HG03064 (cell line): Measurements from ENCODE around the gene IGSF1.

Experiments
- ATAC-seq: cut with Tn5 transposase; IDR thresholded peaks from one replicate; pipeline ENCODE4 v1.9.1; 2021; ENCODE audit warnings: low read depth; ENCODE audit not compliant: unreplicated experiment

The IGSF1 gene

GRCh38 chrX:131288738-131289511 lies at the start of gene IGSF1:
Gene IGSF1 (minus strand): TSS chrX:131289306. CDS start chrX:131286674, 2,632 bp downstream.
- ATAC-seq = no peak

GRCh38 chrX:131332331-131332730 lies 43.2 kb upstream of the IGSF1 start:
- ATAC-seq = no peak

GRCh38 chrX:131331152-131331551 lies 42.0 kb upstream of the IGSF1 start:
- no peak for ATAC-seq

GRCh38 chrX:131330735-131331134 lies 41.6 kb upstream of the IGSF1 start:
- no peak for ATAC-seq

GRCh38 chrX:131322651-131323050 lies 33.5 kb upstream of the IGSF1 start:
- no peak for ATAC-seq

- no peak for ATAC-seq
Measured at GRCh38 chrX:131317326-131317725, 28.2 kb upstream of the IGSF1 start.

- no peak for ATAC-seq
Measured at GRCh38 chrX:131316260-131316659, 27.2 kb upstream of the IGSF1 start.

GRCh38 chrX:131308980-131309379 lies 19.9 kb upstream of the IGSF1 start:
- no peak for ATAC-seq

GRCh38 chrX:131306601-131307000 lies 17.5 kb upstream of the IGSF1 start:
- no peak for ATAC-seq

GRCh38 chrX:131305926-131306325 lies 16.8 kb upstream of the IGSF1 start:
- no peak for ATAC-seq

- no peak for ATAC-seq
Measured at GRCh38 chrX:131302701-131303100, 13.6 kb upstream of the IGSF1 start.

- no peak for ATAC-seq
Measured at GRCh38 chrX:131301155-131301554, 12.0 kb upstream of the IGSF1 start.

- ATAC-seq = no peak
Measured at GRCh38 chrX:131298846-131299245, 9.7 kb upstream of the IGSF1 start.

- ATAC-seq = no peak
Measured at GRCh38 chrX:131298036-131298435, 8.9 kb upstream of the IGSF1 start.

- no peak for ATAC-seq
Measured at GRCh38 chrX:131289527-131289926, 421 bp upstream of the IGSF1 start.

- no peak for ATAC-seq
Measured at GRCh38 chrX:131288188-131288587, 918 bp downstream of the IGSF1 start.

- ATAC-seq = no peak
Measured at GRCh38 chrX:131287560-131288179, 1.4 kb downstream of the IGSF1 start.

GRCh38 chrX:131279617-131280016 lies 9.5 kb downstream of the IGSF1 start:
- no peak for ATAC-seq

- ATAC-seq = no peak
Measured at GRCh38 chrX:131279197-131279596, 9.9 kb downstream of the IGSF1 start.

GRCh38 chrX:131277543-131278136 lies 11.5 kb downstream of the IGSF1 start:
- ATAC-seq = no peak

GRCh38 chrX:131273011-131273410 lies 16.1 kb downstream of the IGSF1 start:
- no peak for ATAC-seq

- no peak for ATAC-seq
Measured at GRCh38 chrX:131271826-131272225, 17.3 kb downstream of the IGSF1 start.
